Epithelial cell of esophagus (primary cell): Measurements from ENCODE around the gene SMAD2.

Source experiments
- DNase-seq: peaks from one replicate; pipeline ENCODE4 v3.0.0; 2010; ENCODE audit warnings: low read depth
- H3K4me3 ChIP-seq: 2 replicates; pipeline ENCODE4 v1.5.1; 2011; ENCODE audit warnings: mild to moderate bottlenecking, low read length, control low read depth
- TF ChIP-seq, protein P1 (sequence below): IDR thresholded peaks from 2 replicates; pipeline ENCODE4 v1.5.1; 2011; ENCODE audit warnings: low read depth, mild to moderate bottlenecking, low read length, control low read depth, inconsistent platforms; ENCODE audit not compliant: insufficient read depth; ENCODE audit errors: missing control alignments

SMAD2 gene

DNA sequence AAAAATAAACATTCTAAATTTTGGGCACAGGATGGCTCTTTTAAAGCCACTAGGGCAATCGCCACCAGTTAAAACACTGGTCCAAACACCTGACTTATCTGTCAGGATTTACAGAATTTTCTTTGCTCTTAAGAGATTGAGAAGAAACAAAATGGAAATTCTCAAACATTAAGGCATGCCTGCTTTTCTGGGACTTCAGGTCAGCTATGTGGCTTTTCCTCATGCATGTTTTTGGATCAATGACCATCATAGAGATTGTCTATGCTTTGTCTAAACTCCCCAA is 112.7 kb downstream of the SMAD2 start:
- TF ChIP-seq, protein P1, sequence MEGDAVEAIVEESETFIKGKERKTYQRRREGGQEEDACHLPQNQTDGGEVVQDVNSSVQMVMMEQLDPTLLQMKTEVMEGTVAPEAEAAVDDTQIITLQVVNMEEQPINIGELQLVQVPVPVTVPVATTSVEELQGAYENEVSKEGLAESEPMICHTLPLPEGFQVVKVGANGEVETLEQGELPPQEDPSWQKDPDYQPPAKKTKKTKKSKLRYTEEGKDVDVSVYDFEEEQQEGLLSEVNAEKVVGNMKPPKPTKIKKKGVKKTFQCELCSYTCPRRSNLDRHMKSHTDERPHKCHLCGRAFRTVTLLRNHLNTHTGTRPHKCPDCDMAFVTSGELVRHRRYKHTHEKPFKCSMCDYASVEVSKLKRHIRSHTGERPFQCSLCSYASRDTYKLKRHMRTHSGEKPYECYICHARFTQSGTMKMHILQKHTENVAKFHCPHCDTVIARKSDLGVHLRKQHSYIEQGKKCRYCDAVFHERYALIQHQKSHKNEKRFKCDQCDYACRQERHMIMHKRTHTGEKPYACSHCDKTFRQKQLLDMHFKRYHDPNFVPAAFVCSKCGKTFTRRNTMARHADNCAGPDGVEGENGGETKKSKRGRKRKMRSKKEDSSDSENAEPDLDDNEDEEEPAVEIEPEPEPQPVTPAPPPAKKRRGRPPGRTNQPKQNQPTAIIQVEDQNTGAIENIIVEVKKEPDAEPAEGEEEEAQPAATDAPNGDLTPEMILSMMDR = no peak
- DNase-seq = no peak
- H3K4me3 ChIP-seq = no peak overlapping the region

DNA sequence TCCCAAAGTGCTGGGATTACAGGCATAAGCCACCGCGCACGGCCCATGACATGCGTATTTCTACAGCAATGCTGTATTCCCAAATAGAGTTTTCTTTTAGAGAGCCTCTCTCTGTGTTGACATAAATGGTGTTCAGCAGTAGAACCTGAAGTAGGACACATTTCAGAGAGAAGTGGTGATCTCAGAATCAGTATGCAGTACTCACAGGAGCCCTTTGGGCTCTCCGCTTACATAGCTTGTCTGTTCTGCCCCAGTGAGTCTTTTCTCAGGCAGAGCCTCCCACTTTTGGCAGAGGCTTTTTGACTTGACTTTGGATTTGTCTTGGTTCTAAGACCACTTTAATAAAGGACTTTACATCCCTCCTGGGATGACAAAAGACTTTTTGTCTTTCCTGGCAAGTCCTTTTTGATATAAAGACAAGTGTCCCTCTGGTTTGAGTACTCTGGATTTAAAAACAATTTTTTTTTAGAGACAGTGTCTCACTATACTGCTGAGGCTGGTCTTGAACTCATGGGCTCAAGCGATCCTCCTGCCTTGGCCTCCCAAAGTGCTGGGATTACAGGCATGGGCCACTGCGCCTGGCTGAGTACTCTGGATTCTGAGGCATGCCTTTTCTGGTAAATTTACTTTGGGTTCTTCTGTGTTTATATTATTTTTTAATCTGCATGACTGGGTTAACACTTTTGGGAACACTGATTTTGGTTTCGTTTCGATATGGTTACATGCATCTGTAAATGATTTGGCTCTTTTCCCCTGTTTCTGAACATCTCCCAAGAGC is 113.3 kb downstream of the SMAD2 start:
- TF ChIP-seq, protein P1 = no peak
- no peak for DNase-seq
- no peak overlapping the region for H3K4me3 ChIP-seq

DNA sequence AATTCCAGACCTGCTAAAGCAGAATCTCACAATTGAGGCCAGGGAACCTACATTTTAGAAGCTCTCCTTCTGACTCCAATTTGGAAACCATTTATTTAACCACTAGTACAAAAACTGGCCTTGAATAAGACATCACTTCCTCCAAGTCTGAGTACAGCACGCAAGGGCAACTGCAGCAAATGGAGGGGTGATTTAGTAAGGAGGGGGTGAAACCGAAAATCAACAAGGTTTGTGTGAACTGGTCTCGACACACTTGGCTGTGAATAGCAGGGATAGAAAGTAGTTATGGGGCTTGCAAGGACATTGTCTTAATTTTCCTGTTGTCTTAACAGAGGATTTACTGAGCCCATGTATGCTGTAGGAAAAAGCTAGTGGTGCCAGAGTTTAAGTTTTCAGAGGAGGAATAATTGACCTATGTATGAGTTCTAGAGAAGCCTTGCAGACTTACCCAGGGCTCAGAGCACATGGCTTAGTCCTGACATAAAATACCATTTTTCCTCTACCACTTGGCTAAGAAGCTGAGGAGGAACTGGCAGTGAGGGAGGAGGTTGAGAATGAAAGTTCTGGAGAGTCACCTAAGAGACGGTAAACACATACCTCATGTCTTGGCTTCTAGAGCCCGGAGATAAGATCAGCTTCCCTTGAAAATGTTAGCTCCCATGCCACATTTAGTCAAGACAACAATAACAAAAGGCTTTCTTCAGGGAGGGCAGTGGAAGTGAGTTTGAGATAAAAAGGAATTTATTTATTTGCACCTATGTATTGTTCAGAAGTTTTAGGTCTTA is 114.8 kb downstream of the SMAD2 start:
- TF ChIP-seq, protein P1 = no peak
- no peak for DNase-seq
- no peak overlapping the region for H3K4me3 ChIP-seq

DNA sequence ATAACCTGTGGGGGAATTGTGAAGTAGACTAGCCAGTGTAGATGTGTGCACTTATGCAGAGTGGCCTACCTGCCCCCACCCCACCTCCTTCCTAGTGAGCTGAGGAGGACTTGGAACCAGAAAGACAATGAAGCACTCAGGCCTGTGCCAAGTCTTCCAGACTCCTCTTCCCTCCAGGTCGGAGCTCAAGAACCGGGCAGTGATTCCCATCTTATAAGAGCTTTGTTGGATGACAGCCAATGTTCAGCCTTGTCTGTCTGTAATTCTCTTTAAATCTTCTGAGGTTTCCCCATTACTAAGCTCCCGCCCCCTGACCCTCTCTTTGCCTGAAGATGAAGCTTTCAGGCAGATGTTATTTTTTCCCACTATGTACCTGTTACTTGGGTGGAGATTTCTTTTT is 121.0 kb downstream of the SMAD2 start:
- TF ChIP-seq, protein P1 = no peak
- no peak overlapping the region for H3K4me3 ChIP-seq
- DNase-seq = no peak

DNA sequence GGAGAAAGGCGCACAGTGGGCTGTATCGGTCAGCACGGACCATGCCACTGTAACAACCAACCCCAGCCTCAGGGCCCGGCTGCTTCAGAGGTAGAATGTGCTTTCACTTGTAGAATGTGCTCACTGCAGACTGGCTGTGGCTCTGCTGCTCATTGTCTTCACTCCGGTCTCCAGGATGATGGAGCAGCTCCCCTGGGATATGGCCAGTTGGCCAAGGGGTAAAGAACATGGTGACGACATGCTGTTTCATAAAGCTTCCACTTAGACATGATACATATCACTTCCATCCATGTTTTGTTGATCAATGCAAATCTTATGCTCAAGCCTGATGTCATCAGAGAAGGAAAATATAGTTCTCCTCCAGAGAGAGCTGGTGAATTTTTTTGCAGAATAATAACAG is 127.7 kb downstream of the SMAD2 start:
- DNase-seq = no peak
- TF ChIP-seq, protein P1 = no peak
- H3K4me3 ChIP-seq = no peak overlapping the region

DNA sequence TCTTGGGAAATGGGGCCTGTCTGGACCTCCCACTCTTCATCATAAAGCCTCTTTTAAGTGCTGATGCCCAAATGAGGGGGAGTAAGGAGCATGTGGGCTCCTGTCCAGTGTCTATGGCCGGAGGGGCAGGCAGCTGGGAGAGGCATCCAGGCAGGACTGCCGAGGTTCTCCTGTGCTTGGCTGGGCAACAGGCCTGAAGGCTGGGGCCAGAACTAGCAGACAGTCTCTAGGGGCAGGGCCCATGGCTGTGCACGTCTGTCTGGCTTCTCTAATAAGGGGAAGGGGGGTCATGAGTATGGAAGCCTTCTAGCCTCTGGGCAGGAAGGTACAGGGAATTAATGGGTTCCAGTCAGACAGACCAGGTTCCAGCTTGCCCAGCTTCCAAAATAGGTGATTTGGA is 128.6 kb downstream of the SMAD2 start:
- DNase-seq = no peak
- no peak overlapping the region for H3K4me3 ChIP-seq
- TF ChIP-seq, protein P1 = no peak
